Fibroblast of lung (primary cell): ENCODE data around the gene RAB30.

ENCODE experiments used
- EZH2 ChIP-seq: IDR thresholded peaks from 2 replicates; pipeline ENCODE4 v1.5.1; 2012; ENCODE audit warnings: low read length, control low read depth, mild to moderate bottlenecking; ENCODE audit errors: missing control alignments
- TF ChIP-seq, protein P1 (sequence below), 2 donors: IDR thresholded peaks in 1 of 2; conservative IDR thresholded peaks in 1 of 2; 1 replicate in 1 of 2; 2 replicates in 1 of 2; pipeline ENCODE4 v1.5.1; 2011 to 2012; ENCODE audit warnings: low read length in 2 of 2, control low read depth in 1 of 2, inconsistent platforms in 1 of 2, low read depth in 1 of 2, mild to moderate bottlenecking in 1 of 2

DNA sequence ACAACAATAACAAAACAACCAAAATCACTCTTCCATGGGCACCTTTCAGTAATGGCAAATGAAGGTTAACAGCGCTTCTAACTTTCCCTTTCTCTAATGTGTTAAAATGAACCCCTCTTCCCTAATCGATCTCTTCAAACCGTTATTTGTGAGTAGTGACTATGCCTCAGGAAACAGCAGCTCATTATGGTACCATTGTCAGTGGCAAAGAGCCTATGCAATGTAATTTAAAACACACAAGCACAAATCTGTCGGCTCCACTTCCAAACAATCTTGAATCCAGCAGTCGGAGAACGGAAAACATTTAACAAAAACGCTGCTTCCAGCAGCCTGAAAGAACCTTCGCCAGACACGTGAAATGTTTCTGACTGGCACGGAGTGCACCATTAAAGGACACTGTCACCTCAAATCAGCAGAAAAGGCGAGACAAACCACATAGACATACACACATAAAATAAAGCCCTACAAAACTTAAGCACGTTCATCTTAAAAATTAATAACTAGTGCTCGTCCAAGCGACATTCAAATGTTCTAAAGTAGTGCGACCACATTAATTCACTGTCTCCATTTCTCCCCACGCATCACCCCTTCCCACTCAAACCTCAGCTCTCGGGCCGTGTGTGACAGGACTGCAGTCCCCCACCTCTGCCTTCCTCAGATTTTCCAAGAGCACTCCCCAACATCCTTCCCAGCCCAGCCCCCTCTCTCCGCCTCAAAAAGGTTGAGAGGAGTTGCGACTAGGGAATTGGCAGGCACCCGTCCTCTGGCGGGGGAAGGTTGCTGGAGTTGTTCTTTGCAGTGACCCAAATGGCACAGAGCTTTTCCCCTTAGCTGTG lies 748 bp downstream of the RAB30 start:
- TF ChIP-seq, protein P1, sequence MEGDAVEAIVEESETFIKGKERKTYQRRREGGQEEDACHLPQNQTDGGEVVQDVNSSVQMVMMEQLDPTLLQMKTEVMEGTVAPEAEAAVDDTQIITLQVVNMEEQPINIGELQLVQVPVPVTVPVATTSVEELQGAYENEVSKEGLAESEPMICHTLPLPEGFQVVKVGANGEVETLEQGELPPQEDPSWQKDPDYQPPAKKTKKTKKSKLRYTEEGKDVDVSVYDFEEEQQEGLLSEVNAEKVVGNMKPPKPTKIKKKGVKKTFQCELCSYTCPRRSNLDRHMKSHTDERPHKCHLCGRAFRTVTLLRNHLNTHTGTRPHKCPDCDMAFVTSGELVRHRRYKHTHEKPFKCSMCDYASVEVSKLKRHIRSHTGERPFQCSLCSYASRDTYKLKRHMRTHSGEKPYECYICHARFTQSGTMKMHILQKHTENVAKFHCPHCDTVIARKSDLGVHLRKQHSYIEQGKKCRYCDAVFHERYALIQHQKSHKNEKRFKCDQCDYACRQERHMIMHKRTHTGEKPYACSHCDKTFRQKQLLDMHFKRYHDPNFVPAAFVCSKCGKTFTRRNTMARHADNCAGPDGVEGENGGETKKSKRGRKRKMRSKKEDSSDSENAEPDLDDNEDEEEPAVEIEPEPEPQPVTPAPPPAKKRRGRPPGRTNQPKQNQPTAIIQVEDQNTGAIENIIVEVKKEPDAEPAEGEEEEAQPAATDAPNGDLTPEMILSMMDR (conservative IDR thresholded peaks at IDR 0.05 in 1 of 2, IDR thresholded peaks at IDR 0.05 in 1 of 2; ENCODE audit: low read depth in 1 of 2, low read length in 2 of 2): no peak
- TF ChIP-seq EZH2: no peak
